MG63 (cell line): Measurements from ENCODE around the gene ZDBF2. TPM values are rescaled to one million over a fixed set of nuclear protein-coding genes. Genes with fewer than 3 reads are reported as not detected.
A peak's percentile ranks its signal among the peaks of the same experiment; 100 is the strongest.
"Not testable (repeated sequence)": the region's sequence is repeated elsewhere in the genome, so short reads cannot be mapped to it uniquely, and the experiment has no call there.

Source experiments
- DNase-seq: peaks from one replicate; pipeline ENCODE4 v3.0.0-alpha.2; 2020
- H3K27me3 ChIP-seq: fragments of 250-450 bp; sonication (Bioruptor Pico); 2 replicates; pipeline ENCODE4 v1.5.1; 2020; ENCODE audit warnings: mild to moderate bottlenecking, moderate library complexity
- H3K36me3 ChIP-seq: fragments of 250-450 bp; sonication (Bioruptor Pico); 2 replicates; pipeline ENCODE4 v1.5.1; 2020; ENCODE audit warnings: mild to moderate bottlenecking, moderate library complexity
- H3K4me3 ChIP-seq: fragments of 250-450 bp; sonication (Bioruptor Pico); 2 replicates; pipeline ENCODE4 v1.5.1; 2020; ENCODE audit warnings: mild to moderate bottlenecking, moderate library complexity
- H3K9me3 ChIP-seq: fragments of 250-450 bp; sonication (Bioruptor Pico); 2 replicates; pipeline ENCODE4 v1.5.1; 2020; ENCODE audit warnings: mild to moderate bottlenecking, moderate library complexity
- total RNA-seq: library from RNA; depleted of rRNA; stranded (reverse); fragments of >200 nt; shearing (Covaris generic); gene quantifications from 2 replicates; pipeline ENCODE4 v1.2.3, GENCODE V29; 2014; ENCODE audit warnings: low replicate concordance

The ZDBF2 gene
- total RNA-seq, 1 experiment from 2014 or later: 4.1 TPM

DNA sequence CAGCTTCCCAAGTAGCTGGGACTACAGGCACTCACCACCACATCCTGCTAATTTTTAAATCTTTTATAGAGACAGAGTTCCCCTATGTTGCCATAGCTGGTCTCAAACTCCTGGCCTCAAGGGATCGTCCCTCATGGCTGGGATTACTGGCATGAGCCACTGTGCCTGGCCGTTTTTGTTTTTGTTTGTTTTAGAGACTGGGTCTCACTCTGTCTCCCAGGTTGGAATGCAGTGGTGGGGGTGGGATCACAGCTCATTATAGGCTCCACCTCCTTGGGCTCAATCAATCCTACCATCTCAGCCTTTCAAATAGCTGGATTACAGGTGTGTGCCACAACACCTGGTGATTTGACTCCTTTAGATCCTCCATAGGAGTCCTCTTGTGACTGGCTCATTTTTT, 19.5 kb upstream of the ZDBF2 start:
- H3K27me3 ChIP-seq: no peaks in the 10 kb centered on the region
- H3K9me3 ChIP-seq: no peaks in the 10 kb centered on the region; the same call in 1 of the 2 replicates
- no peaks in the 10 kb centered on the region for H3K36me3 ChIP-seq
- H3K4me3 ChIP-seq: no peak overlapping the region
- no peak for DNase-seq

GRCh38 chr2:206256706-206257205, 17.7 kb upstream of the ZDBF2 start:
- no peak for DNase-seq
- H3K36me3 ChIP-seq: no peaks in the 10 kb centered on the region
- no peak overlapping the region for H3K4me3 ChIP-seq
- no peaks in the 10 kb centered on the region; the same call in 1 of the 2 replicates for H3K9me3 ChIP-seq
- H3K27me3 ChIP-seq: no peaks in the 10 kb centered on the region

- no peaks in the 10 kb centered on the region for H3K36me3 ChIP-seq
- H3K27me3 ChIP-seq: no peaks in the 10 kb centered on the region
- no peak overlapping the region for H3K4me3 ChIP-seq
- no peaks in the 10 kb centered on the region; the same call in 1 of the 2 replicates for H3K9me3 ChIP-seq
- no peak for DNase-seq
These were observed 17.1 kb upstream of the ZDBF2 start for GRCh38 chr2:206257350-206257749.

- no peaks in the 10 kb centered on the region for H3K27me3 ChIP-seq
- H3K4me3 ChIP-seq: no peak overlapping the region
- no peak for DNase-seq
- no peaks in the 10 kb centered on the region; the same call in 1 of the 2 replicates for H3K9me3 ChIP-seq
- no peaks in the 10 kb centered on the region for H3K36me3 ChIP-seq
These were observed 16.6 kb upstream of the ZDBF2 start for GRCh38 chr2:206257861-206258260.

DNA sequence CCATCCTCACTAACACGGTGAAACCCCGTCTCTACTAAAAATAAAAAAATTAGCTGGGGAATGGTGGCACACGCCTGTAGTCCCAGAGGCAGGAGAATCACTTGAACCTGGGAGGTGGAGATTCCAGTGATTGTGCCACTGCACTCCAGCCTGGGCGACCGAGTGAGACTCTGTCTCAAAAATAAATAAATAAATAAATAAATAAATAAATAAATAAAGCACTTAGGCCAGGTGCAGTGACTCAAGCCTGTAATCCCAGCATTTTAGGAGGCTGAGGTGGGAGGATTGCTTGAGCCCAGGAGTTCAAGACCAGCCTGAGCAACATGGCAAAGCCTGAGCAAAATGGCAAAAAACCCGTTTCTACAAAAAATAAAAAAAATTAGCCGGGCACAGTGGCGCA, 15.8 kb upstream of the ZDBF2 start:
- H3K27me3 ChIP-seq, DNase-seq, H3K36me3 ChIP-seq: not testable (repeated sequence)

GRCh38 chr2:206259376-206260187, 14.9 kb upstream of the ZDBF2 start:
- Histone ChIP-seq H3K27me3 (no peaks in the 10 kb centered on the region), H3K9me3 (no peaks in the 10 kb centered on the region), H3K36me3 (no peaks in the 10 kb centered on the region), H3K4me3 (peak overlapping the region; percentile 8; the same call in 1 of the 2 replicates)
- DNase-seq: no peak

More for the DNA sequence above, 15.8 kb upstream of the ZDBF2 start:
- not testable (repeated sequence) for H3K4me3 ChIP-seq, H3K9me3 ChIP-seq

DNA sequence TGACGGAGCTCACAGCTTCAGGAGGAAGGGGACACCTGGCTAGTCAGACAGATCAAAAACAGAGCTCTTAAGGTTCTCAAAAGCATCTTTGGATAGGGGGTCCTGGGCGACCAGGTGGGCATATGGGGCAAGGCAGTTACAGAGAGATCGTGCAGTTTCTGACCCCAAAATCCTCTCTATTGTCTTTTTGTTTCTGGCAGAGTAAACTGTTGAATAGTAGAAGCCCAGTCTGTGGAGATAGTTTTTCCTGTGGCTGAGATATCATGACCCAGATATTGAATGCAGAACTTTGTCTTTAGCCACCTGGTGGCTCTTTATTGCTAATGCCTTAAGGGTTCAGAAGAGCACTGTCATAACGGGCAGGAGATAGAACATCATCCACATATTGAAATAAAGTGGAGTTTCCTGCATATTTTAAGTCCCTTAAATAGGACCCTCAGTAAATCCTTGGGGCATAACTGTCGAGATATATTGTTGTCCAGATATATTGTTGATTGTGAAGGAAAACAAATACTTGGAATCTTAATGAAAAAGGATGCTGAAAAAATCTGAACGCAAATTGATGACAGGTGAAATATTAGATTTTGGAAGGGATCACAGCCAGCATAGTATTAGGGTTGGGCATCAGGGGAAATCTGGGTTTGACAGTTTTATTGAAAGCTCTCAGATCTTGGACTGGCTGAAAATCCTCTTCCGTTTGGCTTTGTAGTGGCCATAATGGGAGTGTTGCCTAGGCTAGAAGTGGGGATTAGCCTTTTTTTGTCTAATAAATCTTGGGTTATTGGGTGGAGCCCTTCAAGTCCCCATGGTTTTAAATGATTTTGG, 14.1 kb upstream of the ZDBF2 start:
- no peak for DNase-seq
- Histone ChIP-seq H3K9me3 (no peaks in the 10 kb centered on the region), H3K27me3 (no peaks in the 10 kb centered on the region), H3K4me3 (no peak overlapping the region; the same call in 1 of the 2 replicates), H3K36me3 (no peaks in the 10 kb centered on the region)

- Histone ChIP-seq H3K4me3 (peak overlapping the region; percentile 10; the same call in 1 of the 2 replicates), H3K9me3 (no peaks in the 10 kb centered on the region), H3K36me3 (no peaks in the 10 kb centered on the region), H3K27me3 (no peaks in the 10 kb centered on the region)
- DNase-seq: peak; percentile 13
These were observed 10.4 kb upstream of the ZDBF2 start for GRCh38 chr2:206263959-206264603.

GRCh38 chr2:206266130-206267125, 8.0 kb upstream of the ZDBF2 start:
- H3K27me3 ChIP-seq: no peaks in the 10 kb centered on the region
- H3K9me3 ChIP-seq: no peaks in the 10 kb centered on the region

DNA sequence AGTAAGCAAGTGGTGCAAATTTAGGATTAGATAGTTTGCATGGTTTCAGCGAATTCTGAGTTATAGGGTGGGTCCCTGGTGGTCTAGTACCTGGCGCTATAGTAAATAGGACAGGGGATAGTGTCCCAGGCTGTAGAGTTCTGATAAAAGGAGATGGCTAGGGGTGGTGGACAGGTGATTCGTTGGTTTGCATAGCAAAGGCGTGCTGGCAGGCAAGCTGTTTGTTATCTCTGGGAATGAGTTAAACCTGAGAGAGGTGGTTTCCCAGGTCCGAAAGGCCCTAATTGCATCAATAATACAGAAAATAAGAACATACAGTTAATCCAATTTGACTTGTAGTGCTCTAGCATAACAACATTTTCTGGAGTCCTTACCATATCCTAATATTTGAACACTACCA, 6.9 kb upstream of the ZDBF2 start:
- DNase-seq: no peak
- no peak overlapping the region for H3K4me3 ChIP-seq
- no peaks in the 10 kb centered on the region for H3K36me3 ChIP-seq
- no peaks in the 10 kb centered on the region for H3K27me3 ChIP-seq
- H3K9me3 ChIP-seq: no peaks in the 10 kb centered on the region

More at GRCh38 chr2:206266130-206267125, 8.0 kb upstream of the ZDBF2 start:
- DNase-seq: no peak
- H3K4me3 ChIP-seq: no peak overlapping the region
- H3K36me3 ChIP-seq: no peaks in the 10 kb centered on the region

DNA sequence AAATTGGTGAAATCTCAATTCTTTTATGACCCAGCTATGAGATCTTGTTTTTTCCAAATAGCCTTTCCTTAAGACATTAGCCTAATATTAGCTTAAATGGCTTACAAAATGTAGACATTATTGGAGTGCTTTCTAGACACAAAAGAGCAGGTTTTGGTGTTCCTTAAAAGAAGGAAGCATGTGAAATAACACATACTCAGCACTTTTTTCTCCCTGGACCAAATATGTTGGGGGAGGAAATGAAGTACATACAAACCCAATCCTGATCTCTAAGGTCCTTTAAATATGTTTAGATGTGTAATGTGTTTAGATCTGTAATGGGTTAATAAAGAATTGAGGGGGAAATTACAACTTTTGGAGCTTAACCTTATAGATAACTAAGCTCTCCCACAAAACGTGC, 3.4 kb upstream of the ZDBF2 start:
- DNase-seq: no peak
- Histone ChIP-seq H3K36me3 (no peaks in the 10 kb centered on the region), H3K9me3 (no peaks in the 10 kb centered on the region), H3K27me3 (no peaks in the 10 kb centered on the region), H3K4me3 (no peak overlapping the region)

DNA sequence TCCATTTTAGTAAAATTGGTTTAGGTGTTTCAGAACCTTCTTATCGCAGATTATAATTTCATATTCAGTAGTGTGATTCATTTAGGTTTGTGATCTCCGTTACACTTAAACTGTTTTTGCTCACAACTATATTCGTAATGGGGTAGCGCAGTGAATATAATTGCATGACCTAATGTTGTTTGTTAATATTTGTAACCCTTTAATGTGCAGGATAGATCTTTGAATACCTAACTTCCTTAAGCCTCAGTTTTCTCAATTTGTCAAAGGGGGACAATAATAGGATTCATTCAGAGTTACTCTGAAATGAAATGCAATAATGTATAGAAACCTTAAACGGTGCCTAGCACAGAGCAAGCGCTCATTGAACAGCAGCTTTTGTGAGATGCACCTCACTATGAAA, 558 bp upstream of the ZDBF2 start:
- Histone ChIP-seq H3K9me3 (no peaks in the 10 kb centered on the region), H3K36me3 (no peaks in the 10 kb centered on the region), H3K4me3 (peak overlapping the region; percentile 79), H3K27me3 (no peaks in the 10 kb centered on the region)
- DNase-seq: no peak

DNA sequence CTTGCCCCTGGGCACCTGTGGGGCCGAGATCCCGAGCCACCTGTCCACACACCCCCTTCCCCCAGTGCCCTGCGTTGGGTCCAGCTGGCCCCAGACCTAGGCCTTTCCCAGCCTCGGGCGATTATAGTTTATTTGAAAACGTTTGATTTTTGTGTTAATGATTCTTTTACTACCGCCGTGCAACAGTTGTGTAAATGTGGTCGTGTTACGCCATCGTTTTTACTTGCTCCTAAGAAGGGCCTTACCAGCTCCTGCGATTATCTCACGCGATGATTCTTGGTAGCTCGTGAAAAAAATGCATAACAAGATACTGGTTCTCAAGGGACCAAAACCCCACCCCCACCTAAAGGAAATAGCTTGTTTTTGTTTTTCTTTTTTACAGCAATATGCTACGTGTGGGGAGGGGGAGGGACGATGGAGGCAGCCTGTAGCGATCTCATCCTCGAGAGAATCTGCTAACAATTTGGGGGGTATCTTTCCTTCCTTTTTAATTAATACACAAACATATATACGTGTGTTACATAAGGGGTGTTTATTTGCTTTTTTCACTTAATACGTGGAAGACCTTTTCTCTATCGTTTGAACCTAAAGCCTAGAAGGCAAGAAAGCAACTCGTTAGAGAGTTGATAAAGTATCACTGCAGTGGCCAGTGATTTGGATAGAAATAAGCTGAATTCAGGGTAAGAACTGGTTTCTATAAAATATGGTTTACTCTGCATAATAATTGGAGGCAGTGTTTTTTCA, 1.0 kb downstream of the ZDBF2 start:
- DNase-seq: no peak
- H3K27me3 ChIP-seq: no peaks in the 10 kb centered on the region
- no peaks in the 10 kb centered on the region for H3K36me3 ChIP-seq
- no peaks in the 10 kb centered on the region for H3K9me3 ChIP-seq
- H3K4me3 ChIP-seq: peak overlapping the region; percentile 79

DNA sequence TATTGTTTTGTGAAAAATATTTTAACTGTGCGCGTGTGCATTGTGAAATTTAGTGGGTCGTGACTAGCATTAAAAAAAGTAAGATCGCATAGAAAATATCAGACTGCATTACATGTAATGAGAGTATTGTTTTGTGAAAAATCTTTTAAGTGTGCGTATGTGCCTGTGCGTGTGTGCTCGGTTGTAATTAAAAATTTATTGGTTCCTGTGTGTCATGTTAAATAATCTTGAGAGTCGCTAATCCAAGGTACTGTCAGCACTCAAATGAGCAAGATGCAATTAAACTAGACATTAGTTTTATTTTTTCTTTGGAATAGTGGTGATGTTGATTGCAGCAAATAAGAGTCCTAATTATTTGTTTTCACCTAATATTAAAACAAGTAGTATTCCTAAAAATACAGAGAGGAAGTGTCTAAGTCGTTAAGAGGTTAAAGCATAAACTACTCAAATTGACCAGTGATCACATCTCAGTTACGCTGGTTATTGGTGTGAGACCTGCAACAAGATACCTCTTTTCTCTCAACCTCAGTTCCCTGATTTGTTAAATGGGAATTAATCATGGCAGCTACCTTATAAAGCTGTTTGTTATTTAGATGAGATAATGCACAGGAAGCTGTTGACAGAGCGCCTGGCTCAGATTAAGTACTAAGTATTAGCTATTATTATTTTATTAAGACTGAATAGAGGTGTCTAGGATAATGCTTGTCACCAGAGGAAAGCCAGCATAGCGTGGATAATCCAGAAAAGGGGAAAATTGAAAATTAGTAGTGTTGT, 1.9 kb downstream of the ZDBF2 start:
- no peak for DNase-seq
- Histone ChIP-seq H3K36me3 (no peaks in the 10 kb centered on the region), H3K4me3 (peak overlapping the region; percentile 79), H3K9me3 (no peaks in the 10 kb centered on the region), H3K27me3 (no peaks in the 10 kb centered on the region)

GRCh38 chr2:206277503-206277902, 3.0 kb downstream of the ZDBF2 start:
- no peak for DNase-seq
- no peak overlapping the region for H3K4me3 ChIP-seq
- peaks cover 9% of the 10 kb centered on the region for H3K36me3 ChIP-seq
- H3K27me3 ChIP-seq: no peaks in the 10 kb centered on the region
- H3K9me3 ChIP-seq: no peaks in the 10 kb centered on the region
